Activated CD8-positive, alpha-beta T cell treated with anti-CD3 and anti-CD28 coated beads, Interleukin-2, amount 10 ng/mL, durations not matched to agents 7 days and 5 days (primary cell): ENCODE results near the gene NUBPL. TPM values are rescaled to one million over a fixed set of nuclear protein-coding genes. Genes with fewer than 3 reads are reported as not detected.
"Not testable (repeated sequence)": the region's sequence is repeated elsewhere in the genome, so short reads cannot be mapped to it uniquely, and the experiment has no call there.

ENCODE experiments used
- ATAC-seq: fragments of 150-1000 bp; cut with Tn5 transposase; one replicate; pipeline ENCODE4 v1.10.0; 2021; ENCODE audit warnings: moderate library complexity
- CTCF ChIA-PET: fragments of 350-600 bp; sonication (Branson Sonifier 250); formaldehyde crosslinking; loops from one replicate; lab custom pipeline; 2021; ENCODE audit warnings: antibody characterized with exemption; lab: Charles Lee
- POLR2A ChIA-PET: fragments of 350-600 bp; sonication (Branson Sonifier 250); formaldehyde crosslinking; loops from one replicate; lab custom pipeline; 2021; ENCODE audit warnings: antibody characterized with exemption; lab: Charles Lee
- DNase-seq: peaks from one replicate; pipeline ENCODE4 v3.0.0-alpha.2; 2020
- H3K27ac Mint-ChIP-seq: one replicate; pipeline ENCODE4 v1.8.0; 2021; ENCODE audit warnings: mild to moderate bottlenecking, mixed read lengths
- H3K27me3 Mint-ChIP-seq: one replicate; pipeline ENCODE4 v1.8.0; 2021; ENCODE audit warnings: low read depth, mixed read lengths
- H3K36me3 Mint-ChIP-seq: one replicate; pipeline ENCODE4 v1.8.0; 2021; ENCODE audit warnings: low read depth, mixed read lengths
- H3K4me1 Mint-ChIP-seq: one replicate; pipeline ENCODE4 v1.8.0; 2021; ENCODE audit warnings: low read depth, mixed read lengths
- H3K4me3 Mint-ChIP-seq: one replicate; pipeline ENCODE4 v1.8.0; 2021; ENCODE audit warnings: mild to moderate bottlenecking, mixed read lengths
- H3K9me3 Mint-ChIP-seq: one replicate; pipeline ENCODE4 v1.8.0; 2022; ENCODE audit warnings: mixed read lengths; ENCODE audit not compliant: insufficient read depth
- total RNA-seq, 2 experiments: library from RNA; stranded (reverse); gene quantifications; one replicate each; pipeline ENCODE4 v1.2.3, GENCODE V29; 2021

NUBPL gene
- total RNA-seq, 2 experiments from 2014 or later, result 5.8 to 8.6 TPM

- ATAC-seq, result no peak
- Mint-ChIP-seq H3K36me3 (no peaks in the 10 kb centered on the region), H3K9me3 (no peaks in the 10 kb centered on the region), H3K4me3 (no peak overlapping the region), H3K4me1 (no peaks in the 10 kb centered on the region), H3K27ac (no peak overlapping the region), H3K27me3 (no peaks in the 10 kb centered on the region)
- no peak for DNase-seq
- POLR2A ChIA-PET, result no interaction called here
- CTCF ChIA-PET, result no interaction called here
Observed at GRCh38 chr14:31835049-31835448, 273.8 kb downstream of the NUBPL start.

- Mint-ChIP-seq H3K9me3 (no peaks in the 10 kb centered on the region), H3K4me3 (no peak overlapping the region)
- POLR2A ChIA-PET, result no interaction called here
Observed at GRCh38 chr14:31837031-31837430, 275.8 kb downstream of the NUBPL start.

GRCh38 chr14:31842899-31843298, 281.7 kb downstream of the NUBPL start:
- no peaks in the 10 kb centered on the region for H3K27me3 Mint-ChIP-seq
- no peak overlapping the region for H3K4me3 Mint-ChIP-seq
- no peaks in the 10 kb centered on the region for H3K4me1 Mint-ChIP-seq
- no peaks in the 10 kb centered on the region for H3K36me3 Mint-ChIP-seq
- ATAC-seq (no peak), DNase-seq (no peak)
- H3K9me3 Mint-ChIP-seq, result no peaks in the 10 kb centered on the region
- ChIA-PET POLR2A (no interaction called here), CTCF (no interaction called here)
- H3K27ac Mint-ChIP-seq, result no peak overlapping the region

More at GRCh38 chr14:31837031-31837430, 275.8 kb downstream of the NUBPL start:
- ATAC-seq (no peak), DNase-seq (no peak)
- Mint-ChIP-seq H3K27ac (no peak overlapping the region), H3K27me3 (no peaks in the 10 kb centered on the region), H3K36me3 (no peaks in the 10 kb centered on the region), H3K4me1 (no peaks in the 10 kb centered on the region)
- CTCF ChIA-PET, result interaction anchor here (1.3 kb wide), 1 partner anchor 16 kb away, joined by 4 read pairs; no protein-coding TSS in a partner anchor

- Mint-ChIP-seq H3K9me3 (no peaks in the 10 kb centered on the region), H3K4me1 (no peaks in the 10 kb centered on the region), H3K27ac (no peak overlapping the region), H3K4me3 (no peak overlapping the region), H3K36me3 (no peaks in the 10 kb centered on the region), H3K27me3 (no peaks in the 10 kb centered on the region)
- POLR2A ChIA-PET, result no interaction called here
- CTCF ChIA-PET, result no interaction called here
- ATAC-seq (no peak), DNase-seq (no peak)
Observed at GRCh38 chr14:31843361-31844091, 282.3 kb downstream of the NUBPL start.

- no peak for ATAC-seq
- ChIA-PET POLR2A (no interaction called here), CTCF (no interaction called here)
- H3K36me3 Mint-ChIP-seq, result peaks cover 4% of the 10 kb centered on the region
- H3K27ac Mint-ChIP-seq, result no peak overlapping the region
- DNase-seq, result no peak
- no peaks in the 10 kb centered on the region for H3K27me3 Mint-ChIP-seq
- no peaks in the 10 kb centered on the region for H3K9me3 Mint-ChIP-seq
- H3K4me1 Mint-ChIP-seq, result peaks cover 2% of the 10 kb centered on the region
- H3K4me3 Mint-ChIP-seq, result no peak overlapping the region
Observed at GRCh38 chr14:31854508-31855075, 293.4 kb downstream of the NUBPL start.

GRCh38 chr14:31855262-31855661, 294.1 kb downstream of the NUBPL start:
- peaks cover 4% of the 10 kb centered on the region for H3K36me3 Mint-ChIP-seq

GRCh38 chr14:31856003-31856402, 294.8 kb downstream of the NUBPL start:
- H3K27ac Mint-ChIP-seq, result not testable (repeated sequence)

More at GRCh38 chr14:31855262-31855661, 294.1 kb downstream of the NUBPL start:
- CTCF ChIA-PET, result no interaction called here
- no peaks in the 10 kb centered on the region for H3K9me3 Mint-ChIP-seq
- POLR2A ChIA-PET, result no interaction called here
- no peaks in the 10 kb centered on the region for H3K27me3 Mint-ChIP-seq
- no peak overlapping the region for H3K27ac Mint-ChIP-seq
- peaks cover 2% of the 10 kb centered on the region for H3K4me1 Mint-ChIP-seq
- H3K4me3 Mint-ChIP-seq, result no peak overlapping the region
- ATAC-seq (no peak), DNase-seq (no peak)

GRCh38 chr14:31858868-31859267, 297.7 kb downstream of the NUBPL start:
- H3K27me3 Mint-ChIP-seq, result no peaks in the 10 kb centered on the region
- ATAC-seq, result no peak
- peaks cover 10% of the 10 kb centered on the region for H3K9me3 Mint-ChIP-seq
- POLR2A ChIA-PET, result no interaction called here
- CTCF ChIA-PET, result no interaction called here
- peaks cover 4% of the 10 kb centered on the region for H3K36me3 Mint-ChIP-seq
- H3K27ac Mint-ChIP-seq, result no peak overlapping the region
- H3K4me3 Mint-ChIP-seq, result no peak overlapping the region
- DNase-seq, result no peak
- H3K4me1 Mint-ChIP-seq, result peaks cover 2% of the 10 kb centered on the region

More at GRCh38 chr14:31856003-31856402, 294.8 kb downstream of the NUBPL start:
- H3K4me3 Mint-ChIP-seq, H3K9me3 Mint-ChIP-seq, H3K4me1 Mint-ChIP-seq, H3K27me3 Mint-ChIP-seq, DNase-seq, H3K36me3 Mint-ChIP-seq, CTCF ChIA-PET, ATAC-seq, POLR2A ChIA-PET: not testable (repeated sequence)

- DNase-seq (no peak), ATAC-seq (no peak)
- H3K4me1 Mint-ChIP-seq, result peaks cover 7% of the 10 kb centered on the region
- H3K9me3 Mint-ChIP-seq, result peaks cover 30% of the 10 kb centered on the region
- H3K27me3 Mint-ChIP-seq, result no peaks in the 10 kb centered on the region
- no peak overlapping the region for H3K4me3 Mint-ChIP-seq
- ChIA-PET POLR2A (interaction anchor here (0.6 to 0.7 kb wide), 2 partner anchors 36 to 545 kb away, joined by 3 to 5 read pairs; no protein-coding TSS in a partner anchor), CTCF (no interaction called here)
- peaks cover 4% of the 10 kb centered on the region for H3K36me3 Mint-ChIP-seq
- no peak overlapping the region for H3K27ac Mint-ChIP-seq
Observed at GRCh38 chr14:31864937-31865855, 304.0 kb downstream of the NUBPL start.

GRCh38 chr14:31867570-31867969, 306.4 kb downstream of the NUBPL start:
- Mint-ChIP-seq H3K27ac (no peak overlapping the region), H3K27me3 (peaks cover 2% of the 10 kb centered on the region), H3K36me3 (peaks cover 4% of the 10 kb centered on the region), H3K4me3 (no peak overlapping the region), H3K4me1 (peaks cover 7% of the 10 kb centered on the region), H3K9me3 (peaks cover 25% of the 10 kb centered on the region)
- CTCF ChIA-PET, result no interaction called here
- no peak for DNase-seq
- POLR2A ChIA-PET, result no interaction called here
- ATAC-seq, result no peak

GRCh38 chr14:31868096-31868495, 306.9 kb downstream of the NUBPL start:
- Mint-ChIP-seq H3K27ac (peak overlapping the region; percentile 76), H3K4me3 (peak overlapping the region; percentile 46), H3K9me3 (peaks cover 25% of the 10 kb centered on the region)
- CTCF ChIA-PET, POLR2A ChIA-PET, ATAC-seq, H3K36me3 Mint-ChIP-seq, H3K4me1 Mint-ChIP-seq, H3K27me3 Mint-ChIP-seq, DNase-seq: not testable (repeated sequence)
